NOMO-1 treated with dmso at 0.1 percent for 144 hours (cell line): ENCODE measurements around the gene CYP4F2.
"Not testable (repeated sequence)": the region's sequence is repeated elsewhere in the genome, so short reads cannot be mapped to it uniquely, and the experiment has no call there.

Experiments
- DNase-seq: peaks from one replicate; lab custom pipeline; 2025; ENCODE audit not compliant: unreplicated experiment; lab: John Stamatoyannopoulos, UW

Gene CYP4F2

DNA sequence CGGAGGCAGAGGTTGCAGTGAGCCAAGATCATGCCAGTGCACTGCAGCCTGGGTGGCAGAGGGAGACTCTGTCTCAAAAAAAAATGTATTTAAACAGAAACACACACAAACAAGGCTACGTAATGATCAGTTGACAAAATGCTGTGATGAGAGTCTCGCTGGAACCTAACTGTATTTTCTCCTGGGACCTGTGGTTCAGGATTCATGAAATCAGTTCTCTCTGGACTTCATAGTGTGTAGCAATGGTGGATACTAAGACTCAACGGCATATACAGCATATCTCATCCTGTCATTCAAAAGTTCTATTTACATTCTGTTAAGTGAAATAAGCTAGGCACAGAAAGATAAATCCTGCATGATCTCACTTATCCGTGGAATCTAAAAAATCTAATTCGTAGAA lies 37.4 kb downstream of the CYP4F2 start:
- no peak for DNase-seq

DNA sequence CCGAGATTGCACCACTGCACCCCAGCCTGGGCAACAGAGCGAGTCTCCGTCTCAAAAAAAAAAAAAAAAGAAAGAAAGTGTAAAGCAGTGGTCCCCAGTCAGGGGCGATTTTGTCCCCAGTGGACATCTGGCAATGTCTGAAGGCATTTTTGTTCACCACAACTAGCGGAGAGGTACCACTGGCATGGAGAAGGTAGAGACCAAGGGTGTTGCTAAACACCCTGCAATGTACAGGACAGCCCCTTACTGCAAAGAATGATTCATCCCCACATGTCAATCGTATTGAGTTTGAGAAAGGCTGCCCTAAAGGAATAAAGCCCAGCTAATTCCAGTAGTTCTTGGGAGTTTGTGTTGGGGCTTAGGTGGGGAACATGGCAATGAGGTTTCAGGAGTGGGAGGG lies 38.7 kb downstream of the CYP4F2 start:
- no peak for DNase-seq

DNA sequence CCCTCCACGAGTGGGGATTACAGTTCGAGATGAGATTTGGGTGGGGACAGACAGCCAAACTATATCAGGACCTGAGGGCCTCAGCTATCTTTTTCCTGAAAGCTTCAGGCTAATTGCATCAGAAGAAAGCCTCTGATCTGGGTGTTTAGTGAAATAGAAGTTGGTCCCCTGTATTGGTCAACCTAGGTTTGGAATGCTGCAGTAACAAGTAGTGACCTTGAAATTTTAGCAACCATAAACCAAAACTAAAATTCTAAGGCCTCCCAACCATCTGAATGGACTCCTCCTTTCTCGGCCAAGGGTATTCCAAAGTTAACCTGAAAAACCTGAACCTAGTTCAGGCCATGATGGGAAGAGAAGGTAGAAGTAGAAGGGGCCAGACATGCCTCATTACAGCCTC lies 47.5 kb downstream of the CYP4F2 start:
- DNase-seq: no peak

DNA sequence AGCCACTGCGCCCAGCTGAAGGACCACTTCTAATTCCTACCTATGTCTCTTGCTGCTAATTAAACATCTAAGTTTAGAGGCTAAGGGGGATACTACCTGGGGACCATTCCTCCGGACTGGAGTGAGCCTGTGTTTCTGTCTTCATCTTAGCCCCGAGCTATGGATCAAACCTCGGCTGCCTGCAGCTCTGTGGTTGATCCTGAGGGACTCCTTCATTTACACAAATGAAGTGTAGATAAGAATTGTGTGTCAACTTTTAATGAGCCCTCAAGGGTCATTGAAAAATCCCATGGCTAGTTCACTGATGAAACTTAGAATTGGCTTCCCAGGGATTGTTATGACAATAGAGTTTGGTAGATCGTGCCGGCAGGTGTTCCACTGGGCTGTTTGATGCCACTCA lies 51.0 kb downstream of the CYP4F2 start:
- no peak for DNase-seq

DNA sequence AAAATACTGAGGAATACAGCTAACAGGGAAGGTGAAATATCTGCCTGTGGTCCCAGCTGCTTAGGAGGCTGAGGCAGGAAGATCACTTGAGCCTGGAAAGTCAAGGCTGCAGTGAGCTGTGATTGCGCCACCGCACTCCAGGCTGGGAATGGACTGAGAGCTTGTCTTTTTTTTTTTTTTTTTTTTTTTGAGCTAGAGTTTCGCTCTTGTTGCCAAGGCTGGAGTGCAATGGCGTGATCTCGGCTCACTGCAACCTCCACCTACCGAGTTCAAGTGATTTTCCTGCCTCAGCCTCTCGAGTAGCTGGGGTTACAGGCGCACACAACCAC lies 54.0 kb downstream of the CYP4F2 start:
- DNase-seq: not testable (repeated sequence)

DNA sequence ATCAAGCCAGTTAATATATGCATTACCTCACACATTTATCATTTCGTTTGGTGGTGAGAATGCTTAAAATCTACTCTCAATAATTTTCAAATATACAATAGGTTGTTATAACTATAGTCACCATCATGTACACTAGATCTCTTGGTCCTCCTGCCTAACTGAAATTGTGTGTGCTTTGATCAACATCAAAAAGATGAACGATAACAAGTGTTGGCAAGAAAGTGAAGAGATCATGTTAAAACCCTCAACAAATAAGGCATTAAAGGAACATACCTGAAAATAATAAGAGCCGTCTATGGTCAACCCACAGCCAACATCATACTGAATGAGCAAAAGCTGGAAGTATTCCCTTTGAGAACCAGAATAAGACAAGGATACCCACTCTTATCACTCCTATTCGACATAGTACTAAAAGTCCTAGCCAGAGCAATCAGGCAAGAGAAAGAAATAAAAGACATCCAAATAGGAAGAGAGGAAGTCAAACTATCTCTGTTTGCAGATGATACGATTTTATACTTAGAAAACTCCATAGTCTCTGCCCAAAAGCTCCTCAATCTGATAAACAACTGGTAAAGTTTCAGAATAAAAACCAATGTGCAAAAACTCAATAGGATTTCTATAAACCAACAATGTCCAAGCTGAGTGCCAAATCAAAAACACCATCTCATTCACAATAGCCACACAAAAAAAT lies 54.5 kb downstream of the CYP4F2 start:
- DNase-seq: no peak

DNA sequence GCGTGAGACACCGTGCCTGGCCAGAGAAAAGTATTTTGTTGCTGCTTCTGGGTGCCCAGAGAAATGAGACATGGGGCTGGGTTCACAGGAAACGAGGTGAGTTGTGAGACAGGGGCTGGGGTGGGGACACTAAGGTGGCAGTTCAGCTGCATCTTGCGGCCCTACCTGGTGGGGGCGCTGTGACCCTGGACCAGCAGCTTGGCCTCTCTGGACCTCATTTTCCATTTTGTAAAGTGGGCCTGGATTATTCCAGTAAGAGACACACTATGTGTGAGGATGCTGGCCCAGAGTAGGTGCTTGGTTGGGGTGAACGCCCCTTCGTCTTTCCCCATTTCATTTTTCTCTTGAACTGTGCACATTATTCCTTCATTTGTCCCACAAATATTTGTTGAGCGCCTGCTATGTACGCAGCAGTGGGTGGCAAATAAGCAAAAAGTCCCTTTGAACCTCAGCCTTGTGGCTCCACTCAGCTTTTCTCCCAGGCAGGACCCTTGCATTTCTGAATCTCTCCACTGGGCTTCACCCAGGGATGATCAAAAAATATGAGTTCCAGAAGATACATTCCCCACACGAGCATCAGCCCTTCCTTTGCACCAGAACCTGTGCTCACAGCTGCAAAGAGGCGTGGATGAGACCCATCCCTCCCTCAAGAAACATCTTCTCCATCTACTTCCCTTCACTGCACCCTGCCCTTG lies 55.9 kb downstream of the CYP4F2 start:
- DNase-seq: no peak

DNA sequence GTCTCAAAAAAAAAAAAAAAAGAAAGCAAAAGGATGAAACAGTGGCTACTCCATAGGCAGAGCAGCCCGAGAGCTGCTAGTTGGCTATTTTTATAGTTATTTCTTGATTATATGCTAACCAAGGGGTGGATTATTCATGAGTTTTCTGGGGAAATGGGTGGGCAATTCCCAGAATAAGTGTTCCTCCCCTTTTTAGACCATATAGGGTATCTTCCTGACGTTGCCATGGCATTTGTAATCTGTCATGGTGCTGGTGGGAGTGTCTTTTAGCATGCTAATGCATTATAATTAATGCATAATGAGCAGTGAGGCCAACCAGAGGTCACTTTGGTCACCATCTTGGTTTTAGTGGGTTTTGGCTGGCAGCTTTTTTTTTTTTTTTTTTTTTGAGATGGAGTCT lies 57.0 kb downstream of the CYP4F2 start:
- DNase-seq: no peak

DNA sequence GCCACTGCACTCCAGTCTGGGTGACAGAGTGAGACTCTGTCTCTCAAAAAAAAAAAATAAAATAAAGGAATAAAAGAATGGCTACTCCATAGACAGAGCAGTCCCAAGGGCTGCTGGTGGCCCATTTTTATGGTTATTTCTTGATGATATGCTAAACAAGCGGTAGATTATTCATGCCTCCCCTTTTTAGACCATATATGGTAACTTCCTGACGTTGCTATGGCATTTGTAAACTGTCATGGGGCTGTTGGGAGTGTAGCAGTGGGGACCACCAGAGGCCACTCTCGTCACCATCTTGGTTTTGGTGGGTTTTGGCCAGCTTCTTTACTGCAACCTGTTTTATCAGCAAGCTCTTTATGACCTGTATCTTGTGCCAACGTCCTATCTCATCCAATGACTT lies 58.0 kb downstream of the CYP4F2 start:
- not testable (repeated sequence) for DNase-seq

DNA sequence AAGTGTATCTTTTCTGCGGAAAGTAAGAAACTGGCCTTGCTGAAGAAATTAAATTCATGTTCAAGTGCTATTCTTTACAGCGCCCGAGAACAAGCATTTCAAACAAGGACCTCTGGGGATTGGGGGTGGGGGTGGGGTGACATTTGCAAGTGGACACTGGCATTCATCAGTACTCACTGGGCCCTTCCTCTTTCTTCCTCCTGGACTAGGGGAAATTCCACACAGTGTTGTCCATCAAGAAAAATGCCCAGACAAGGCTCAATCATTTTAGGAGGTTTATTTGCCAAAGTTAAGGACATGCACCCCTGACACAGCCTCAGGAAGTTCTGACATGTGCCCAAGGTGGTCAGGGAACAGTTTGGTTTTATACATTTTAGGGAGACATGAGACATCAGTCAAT lies 59.5 kb downstream of the CYP4F2 start:
- DNase-seq: no peak

DNA sequence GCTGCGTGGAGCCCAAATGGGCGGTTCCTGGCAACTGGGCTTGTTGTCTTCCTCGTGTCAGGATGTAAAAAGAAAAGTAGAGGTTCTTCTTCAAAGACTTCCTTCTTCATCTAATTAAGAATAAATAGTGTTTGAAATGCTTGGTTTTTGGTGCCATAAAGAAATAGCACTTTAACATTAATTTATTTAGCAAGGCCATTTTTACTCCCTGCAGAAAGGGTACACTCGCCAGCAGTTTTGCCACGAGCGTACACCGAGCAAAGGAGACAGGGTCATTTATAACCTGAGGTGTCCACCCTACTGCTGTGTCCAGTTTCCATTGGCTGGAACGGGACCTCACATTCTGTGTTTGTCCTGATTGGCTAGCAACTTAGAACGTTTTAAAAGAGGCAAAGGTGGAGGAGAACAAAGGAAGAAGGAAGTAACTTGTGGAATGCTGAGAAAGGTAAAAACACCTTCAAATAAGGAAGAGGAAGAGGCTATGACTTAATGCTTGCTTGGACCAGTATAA lies 60.6 kb downstream of the CYP4F2 start:
- DNase-seq: peak; percentile 56

DNA sequence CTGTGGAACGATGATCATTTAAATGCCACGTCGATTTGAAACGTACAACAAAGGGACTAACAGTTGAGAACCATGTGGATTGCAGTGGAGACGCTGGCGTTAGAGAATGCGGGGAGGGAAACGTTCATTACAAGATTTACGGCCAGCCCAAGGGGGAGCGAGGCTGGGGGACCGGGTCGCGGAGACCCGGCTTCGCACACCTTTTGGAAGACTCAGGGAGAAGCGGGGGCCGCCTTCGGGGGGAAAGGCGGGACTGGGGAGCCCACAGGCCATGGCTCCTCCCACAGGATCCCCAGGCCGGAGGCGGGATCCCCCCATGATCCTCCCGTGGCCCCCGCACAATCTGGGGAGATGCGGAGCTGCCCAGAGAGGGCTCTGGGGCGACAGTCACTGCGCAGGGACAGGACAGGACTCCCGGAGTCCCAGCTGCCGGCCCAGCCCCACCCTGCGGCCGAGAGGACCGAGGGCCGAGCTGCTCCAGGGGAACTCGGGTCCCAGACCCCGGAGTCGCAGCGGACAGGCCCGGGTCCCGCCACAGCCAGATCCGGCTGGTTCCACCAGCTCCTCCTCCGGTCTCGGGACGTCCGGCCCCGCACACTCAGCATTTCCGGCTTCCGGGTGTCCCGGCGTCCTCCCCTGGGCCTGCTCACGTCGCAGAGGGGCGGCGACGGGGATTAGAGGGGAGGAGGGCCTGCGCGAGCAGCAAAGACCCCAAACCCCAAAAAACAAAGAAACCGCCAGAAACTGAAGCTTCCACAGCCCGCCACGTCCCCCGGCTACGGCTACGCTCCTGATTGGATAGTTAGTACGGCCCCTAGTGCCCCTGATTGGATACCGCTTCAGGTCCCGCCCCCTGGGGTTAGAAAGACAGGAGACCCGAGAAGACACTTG lies 61.3 kb downstream of the CYP4F2 start:
- DNase-seq: peak; percentile 96

DNA sequence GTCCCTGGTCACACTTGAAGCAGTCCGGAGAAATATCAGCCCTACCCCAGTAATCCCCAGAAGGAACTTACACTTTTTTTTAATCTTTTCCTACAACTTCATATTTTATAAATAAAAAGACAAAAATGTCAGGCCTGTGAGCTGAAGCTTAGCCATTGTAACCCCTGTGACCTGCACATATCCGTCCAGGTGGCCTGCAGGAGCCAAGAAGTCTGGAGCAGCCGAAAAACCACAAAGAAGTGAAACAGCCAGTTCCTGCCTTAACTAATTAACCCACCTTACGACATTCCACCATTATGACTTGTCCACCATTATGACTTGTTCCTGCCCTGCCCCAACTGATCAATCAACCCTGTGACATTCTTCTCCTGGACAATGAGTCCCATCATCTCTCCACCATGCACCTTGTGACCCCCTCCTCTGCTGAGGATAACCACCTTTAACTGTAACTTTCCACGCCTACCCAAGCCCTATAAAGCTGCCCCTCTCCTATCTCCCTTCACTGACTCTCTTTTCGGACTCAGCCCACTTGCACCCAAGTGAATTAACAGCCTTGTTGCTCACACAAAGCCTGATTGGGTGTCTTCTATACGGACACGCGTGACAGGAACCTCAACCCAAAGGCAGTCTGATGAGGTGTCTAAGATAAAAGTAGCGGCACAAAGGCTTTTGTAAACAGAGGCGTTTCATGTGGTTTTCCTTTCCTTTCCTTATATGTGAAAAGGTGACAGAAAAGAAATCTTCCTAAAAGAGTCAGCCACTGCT lies 62.1 kb downstream of the CYP4F2 start:
- DNase-seq: not testable (repeated sequence)

DNA sequence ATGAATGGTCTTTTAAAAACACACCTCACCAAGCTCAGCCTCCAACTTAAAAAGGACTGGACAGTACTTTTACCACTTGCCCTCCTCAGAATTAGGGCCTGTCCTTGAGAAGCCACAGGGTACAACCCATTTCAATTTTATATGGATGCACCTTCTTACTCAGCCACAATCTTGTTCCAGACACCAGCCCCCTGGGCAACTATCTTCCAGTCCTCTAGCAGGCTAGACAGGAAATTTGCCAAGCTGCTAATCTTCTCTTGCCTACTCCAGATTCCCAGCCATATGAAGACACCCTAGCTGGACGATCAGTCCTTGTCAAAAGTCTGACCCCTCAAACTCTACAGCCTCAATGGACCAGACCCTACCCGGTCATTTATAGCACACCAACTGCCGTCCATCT lies 63.6 kb downstream of the CYP4F2 start:
- not testable (repeated sequence) for DNase-seq

DNA sequence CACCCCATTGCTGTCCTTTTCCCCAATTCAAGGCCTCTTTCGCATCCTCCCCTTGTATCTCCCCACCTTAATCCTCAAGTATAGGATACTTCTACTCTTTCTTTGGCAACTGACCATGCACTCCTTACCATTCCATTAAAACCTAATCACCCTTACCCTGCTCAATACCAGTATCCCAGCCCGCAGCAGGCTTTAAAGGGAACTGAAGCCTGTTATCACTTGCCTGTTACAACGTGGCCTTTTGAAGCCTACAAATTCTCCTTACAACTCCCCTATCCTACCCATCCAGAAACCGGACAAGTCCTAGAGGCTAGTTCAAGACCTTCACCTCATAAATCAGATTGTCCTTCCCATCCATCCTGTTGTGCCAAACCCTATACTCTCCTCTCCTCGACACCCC lies 66.2 kb downstream of the CYP4F2 start:
- DNase-seq: no peak

DNA sequence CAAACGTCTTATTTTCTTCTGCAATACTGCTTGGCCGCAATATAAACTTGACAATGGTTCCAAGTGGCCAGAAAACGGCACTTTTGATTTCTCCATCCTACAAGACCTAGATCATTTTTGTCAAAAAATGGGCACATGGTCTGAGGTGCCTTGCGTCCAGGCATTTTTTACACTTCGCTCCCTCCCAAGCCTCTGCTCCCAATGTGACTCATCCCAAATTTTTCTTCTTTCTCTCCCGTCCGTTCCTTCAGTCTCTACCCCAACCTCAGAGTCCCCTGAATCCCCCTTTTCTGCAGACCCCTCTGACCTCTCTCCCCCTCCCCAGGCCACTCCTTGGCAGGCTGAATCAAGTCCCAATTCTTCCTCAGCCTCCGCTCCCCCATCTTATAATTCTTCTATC lies 68.1 kb downstream of the CYP4F2 start:
- no peak for DNase-seq

DNA sequence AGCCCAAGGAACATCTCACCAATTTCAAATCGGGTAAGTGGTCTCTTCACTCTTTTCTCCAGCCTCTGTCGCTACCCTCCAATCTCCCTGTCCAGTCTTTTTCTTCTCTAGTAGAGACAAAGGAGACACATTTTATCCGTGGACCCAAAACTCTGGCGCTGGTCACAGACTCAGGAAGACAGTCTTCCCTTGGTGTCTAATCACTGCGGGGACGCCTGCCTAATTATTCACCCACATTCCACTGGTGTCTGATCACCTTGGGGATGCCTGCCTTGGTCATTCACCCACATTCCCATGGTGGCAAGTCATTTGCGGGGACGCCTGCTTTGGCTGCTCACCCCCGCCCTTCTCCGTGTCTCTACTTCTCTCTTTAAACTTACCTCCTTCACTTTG lies 68.6 kb downstream of the CYP4F2 start:
- DNase-seq: no peak

DNA sequence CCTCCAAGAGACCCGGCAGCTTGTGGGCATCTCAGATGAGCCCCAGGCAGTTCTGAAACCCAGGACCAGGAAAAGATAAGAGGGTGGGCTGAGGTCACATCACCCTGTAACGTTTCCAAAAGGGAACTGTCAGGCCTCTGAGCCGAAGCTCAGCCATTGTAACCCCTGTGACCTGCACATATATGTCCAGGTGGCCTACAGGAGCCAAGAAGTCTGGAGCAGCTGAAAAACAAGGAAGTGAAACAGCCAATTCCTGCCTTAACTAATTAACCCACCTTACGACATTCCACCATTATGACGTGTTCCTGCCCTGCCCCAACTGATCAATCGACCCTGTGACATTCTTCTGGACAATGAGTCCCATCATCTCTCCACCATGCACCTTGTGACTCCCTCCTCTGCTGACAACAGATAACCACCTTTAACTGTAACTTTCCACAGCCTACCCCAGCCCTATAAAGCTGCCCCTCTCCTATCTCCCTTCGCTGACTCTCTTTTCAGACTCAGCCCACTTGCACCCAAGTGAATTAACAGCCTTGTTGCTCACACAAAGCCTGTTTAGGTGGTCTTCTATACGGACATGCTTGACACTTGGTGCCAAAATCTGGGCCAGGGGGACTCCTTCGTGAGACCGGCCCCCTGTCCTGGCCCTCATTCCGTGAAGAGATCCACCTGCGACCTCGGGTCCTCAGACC lies 69.1 kb downstream of the CYP4F2 start:
- DNase-seq: not testable (repeated sequence)

DNA sequence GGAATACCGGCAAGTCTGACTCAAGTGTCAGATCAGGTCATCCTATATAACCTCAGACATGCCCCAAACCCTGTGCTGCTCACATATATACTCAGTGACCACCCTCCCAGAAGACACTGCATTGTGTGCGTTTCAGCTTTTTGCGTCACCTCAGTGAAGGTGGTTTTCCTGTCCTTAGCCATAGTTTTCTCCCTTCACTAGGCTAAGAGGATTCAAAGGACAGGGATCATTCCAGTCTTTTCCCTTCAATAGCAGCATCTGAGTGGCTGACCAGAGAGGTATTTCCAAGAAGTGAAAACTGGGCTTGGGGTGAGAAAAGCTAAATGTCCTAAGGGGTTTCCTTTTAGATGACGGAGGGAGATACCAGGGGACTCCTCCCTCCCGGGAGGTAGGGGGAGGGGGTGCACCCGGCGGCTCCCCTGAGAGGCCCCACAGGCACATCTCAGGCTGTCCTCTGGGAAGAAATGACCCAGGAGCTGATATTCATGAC lies 69.7 kb downstream of the CYP4F2 start:
- no peak for DNase-seq
